ENCODE measurements around the gene TUBA8. TPM values are rescaled to one million over a fixed set of nuclear protein-coding genes. Genes with fewer than 3 reads are reported as not detected.

Gene TUBA8
- total and polyA plus RNA-seq, 2 donors (not counting 3 experiments of a cell fraction or from before 2014, with no cell fraction given) = 6.9 to 8.9 TPM

GRCh38 chr22:18112440-18112839 lies 1.8 kb downstream of the TUBA8 start:
- dilution Hi-C loops (cut with MboI; ENCODE audit: extremely low pct_ligation_motif_present, low sequenced_read_pairs) = no loop called here
- TF ChIP-seq FOS (IDR thresholded peaks at IDR 0.05; ENCODE audit: borderline replicate concordance, insufficient read depth, low read length) (no peak), MYC (IDR thresholded peaks at IDR 0.05; ENCODE audit: low read depth, low read length) (no peak), GATA2 (IDR thresholded peaks at IDR 0.05; ENCODE audit: insufficient read depth, insufficient read length, low read depth, low read length) (no peak), EZH2 (IDR thresholded peaks at IDR 0.05; ENCODE audit: borderline replicate concordance, low read depth, low read length, severe bottlenecking) (no peak), JUN (IDR thresholded peaks at IDR 0.05; ENCODE audit: borderline replicate concordance, insufficient read depth, insufficient read length, low read depth) (no peak)
- TF ChIP-seq, protein P1, sequence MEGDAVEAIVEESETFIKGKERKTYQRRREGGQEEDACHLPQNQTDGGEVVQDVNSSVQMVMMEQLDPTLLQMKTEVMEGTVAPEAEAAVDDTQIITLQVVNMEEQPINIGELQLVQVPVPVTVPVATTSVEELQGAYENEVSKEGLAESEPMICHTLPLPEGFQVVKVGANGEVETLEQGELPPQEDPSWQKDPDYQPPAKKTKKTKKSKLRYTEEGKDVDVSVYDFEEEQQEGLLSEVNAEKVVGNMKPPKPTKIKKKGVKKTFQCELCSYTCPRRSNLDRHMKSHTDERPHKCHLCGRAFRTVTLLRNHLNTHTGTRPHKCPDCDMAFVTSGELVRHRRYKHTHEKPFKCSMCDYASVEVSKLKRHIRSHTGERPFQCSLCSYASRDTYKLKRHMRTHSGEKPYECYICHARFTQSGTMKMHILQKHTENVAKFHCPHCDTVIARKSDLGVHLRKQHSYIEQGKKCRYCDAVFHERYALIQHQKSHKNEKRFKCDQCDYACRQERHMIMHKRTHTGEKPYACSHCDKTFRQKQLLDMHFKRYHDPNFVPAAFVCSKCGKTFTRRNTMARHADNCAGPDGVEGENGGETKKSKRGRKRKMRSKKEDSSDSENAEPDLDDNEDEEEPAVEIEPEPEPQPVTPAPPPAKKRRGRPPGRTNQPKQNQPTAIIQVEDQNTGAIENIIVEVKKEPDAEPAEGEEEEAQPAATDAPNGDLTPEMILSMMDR (IDR thresholded peaks at IDR 0.05; ENCODE audit: extremely low read depth in 1 of 2, insufficient read depth in 1 of 2, low read depth in 1 of 2, low read length in 2 of 2) = no peak
- Histone ChIP-seq H3K9me3 (replicated peaks; ENCODE audit: control insufficient read depth, insufficient read depth, low read length) (no peaks in the 10 kb centered on the region), H3K27me3 (ENCODE audit: control insufficient read depth in 2 of 2, insufficient read depth in 2 of 2, low read length in 2 of 2) (no peaks in the 10 kb centered on the region), H3K36me3 (ENCODE audit: control insufficient read depth in 2 of 2, extremely low read depth in 1 of 2, insufficient read depth in 2 of 2, low read length in 2 of 2) (no peaks in the 10 kb centered on the region), H3K9me1 (replicated peaks; ENCODE audit: control insufficient read depth, extremely low read depth, insufficient read depth, low read length) (no peaks in the 10 kb centered on the region), H3K27ac (ENCODE audit: insufficient read depth, low read depth, low read length) (no peak overlapping the region), H3K79me2 (ENCODE audit: control insufficient read depth, insufficient read depth, low read length) (no peaks in the 10 kb centered on the region), H3K4me2 (ENCODE audit: insufficient read depth, low read length) (no peak overlapping the region), H4K20me1 (replicated peaks; ENCODE audit: control insufficient read depth, extremely low read depth, insufficient read depth, low read length) (no peaks in the 10 kb centered on the region), H3K4me3 (replicated peaks in 1 of 3; ENCODE audit: insufficient read depth in 1 of 3, low read depth in 1 of 3, low read length in 3 of 3) (no peak overlapping the region), H2AFZ (ENCODE audit: low read depth, low read length) (no peak overlapping the region), H3K4me1 (ENCODE audit: control insufficient read depth, extremely low read depth, insufficient read depth, low read length) (peaks cover 19% of the 10 kb centered on the region), H3K9ac (replicated peaks; ENCODE audit: extremely low read depth, insufficient read depth, low read length) (no peak overlapping the region)
- intact Hi-C loops (cut with micrococcal nuclease) = no loop called here
- BruUV-seq (replicated peaks) = no TSS peak
- CTCF ChIA-PET = no interaction called here
- FAIRE-seq (peak; percentile 24), DNase-seq (ENCODE audit: low read depth, low spot score) (no peak)
- POLR2A ChIA-PET = no interaction called here
